NCI-H1436 treated with DMSO at 0.1 percent for 48 hours (cell line): Measurements from ENCODE around the gene KIAA0319L.
"Not testable (repeated sequence)": the region's sequence is repeated elsewhere in the genome, so short reads cannot be mapped to it uniquely, and the experiment has no call there.

Source experiments
- DNase-seq: peaks from one replicate; lab custom pipeline; 2025; lab: John Stamatoyannopoulos, UW

KIAA0319L gene

DNA sequence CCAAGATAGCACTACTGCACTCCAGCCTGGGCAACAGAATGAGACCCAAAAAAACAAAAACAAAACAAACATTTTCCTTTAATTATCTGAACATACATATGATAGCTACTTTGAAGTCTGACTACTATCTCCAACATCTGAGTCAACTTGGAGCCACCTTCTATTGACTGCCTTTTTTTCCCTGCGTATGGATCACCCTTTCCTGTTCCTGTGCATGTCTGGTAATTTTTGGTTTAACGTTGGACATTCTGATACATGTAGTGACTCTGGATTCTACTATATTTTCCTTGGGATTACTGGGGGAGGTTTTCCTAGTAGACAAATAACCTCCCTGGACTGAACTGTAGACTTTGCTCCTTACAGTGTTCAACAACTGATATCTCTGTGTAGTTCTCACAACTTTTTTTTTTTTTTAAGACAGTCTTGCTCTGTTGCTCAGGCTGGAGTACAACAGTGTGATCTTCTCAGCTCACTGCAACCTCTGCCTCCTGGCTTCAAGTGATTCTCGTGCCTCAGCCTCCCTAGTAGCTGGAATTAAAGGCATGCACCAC lies 70.3 kb downstream of the KIAA0319L start:
- no peak for DNase-seq

DNA sequence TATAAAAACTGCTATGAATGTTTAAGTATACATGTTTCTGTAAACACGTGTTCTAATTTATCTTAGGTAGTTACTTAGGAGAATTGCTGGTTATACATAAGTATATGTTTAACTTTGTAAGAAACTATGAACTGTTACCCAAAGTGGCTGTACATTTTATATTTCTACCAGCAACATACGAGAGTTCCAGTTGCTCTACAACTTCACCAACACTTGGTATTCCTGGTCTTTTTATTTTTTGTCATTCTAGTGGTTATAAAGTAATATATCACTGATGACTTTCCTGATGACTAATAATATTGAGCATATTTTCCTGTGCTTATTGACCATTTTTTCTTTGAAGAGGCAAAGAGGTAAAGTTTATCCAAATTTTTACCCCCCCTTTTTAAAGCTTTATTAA lies 76.0 kb downstream of the KIAA0319L start:
- no peak for DNase-seq

DNA sequence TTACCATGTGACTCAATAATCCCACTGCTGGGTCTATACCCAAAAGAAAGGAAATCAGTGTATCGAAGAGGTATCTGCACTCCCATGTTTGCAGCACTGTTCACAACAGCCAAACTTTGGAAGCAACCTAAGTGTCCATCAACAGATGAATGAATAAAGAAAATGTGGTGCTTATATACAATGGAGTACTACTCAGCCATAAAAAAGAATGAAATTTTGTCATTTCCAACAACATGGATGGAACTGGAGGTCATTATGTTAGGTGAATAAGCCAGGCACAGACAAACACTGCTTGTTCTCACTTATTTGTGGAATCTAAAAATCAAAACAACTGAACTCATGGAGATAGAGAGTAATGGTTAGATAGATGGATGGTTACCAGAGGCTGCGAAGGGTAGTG lies 79.3 kb downstream of the KIAA0319L start:
- no peak for DNase-seq

DNA sequence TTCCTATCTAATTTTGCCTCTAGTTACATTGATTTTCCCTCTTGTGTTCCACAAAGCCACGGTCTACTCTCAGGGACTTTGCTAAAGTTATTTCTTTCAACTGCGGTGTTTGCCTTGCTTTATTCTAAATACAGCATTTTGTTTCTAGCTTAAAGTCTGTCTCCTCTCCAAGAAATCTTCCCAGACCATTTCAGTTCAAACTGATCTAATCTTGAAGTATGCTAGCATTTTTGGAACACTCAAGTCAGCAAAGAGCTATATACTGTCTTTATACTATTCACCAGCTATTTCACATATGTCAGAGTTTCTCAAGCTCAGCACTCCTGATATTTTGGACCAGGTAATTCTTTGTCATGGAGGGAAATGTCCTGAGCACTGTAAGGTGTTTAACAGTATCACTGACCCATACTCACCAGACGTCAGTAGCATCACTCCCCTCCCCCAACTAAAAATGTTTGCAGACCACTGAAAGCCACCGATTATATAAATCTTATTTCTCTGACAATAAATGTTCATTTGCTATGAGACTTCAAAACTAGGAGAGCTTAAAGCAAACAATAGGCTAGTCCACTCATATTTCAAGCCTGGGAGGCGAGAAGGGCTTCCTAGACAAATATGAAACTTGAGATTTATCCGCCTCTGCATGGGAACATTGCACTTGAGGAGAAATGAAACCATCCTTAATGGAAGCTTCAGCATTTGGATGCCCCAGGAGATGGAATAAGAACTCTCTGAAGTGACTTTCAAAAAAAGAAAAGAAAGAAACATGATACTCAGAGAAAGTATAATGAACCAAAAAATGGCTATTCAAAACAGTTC lies 81.1 kb downstream of the KIAA0319L start:
- DNase-seq: no peak

DNA sequence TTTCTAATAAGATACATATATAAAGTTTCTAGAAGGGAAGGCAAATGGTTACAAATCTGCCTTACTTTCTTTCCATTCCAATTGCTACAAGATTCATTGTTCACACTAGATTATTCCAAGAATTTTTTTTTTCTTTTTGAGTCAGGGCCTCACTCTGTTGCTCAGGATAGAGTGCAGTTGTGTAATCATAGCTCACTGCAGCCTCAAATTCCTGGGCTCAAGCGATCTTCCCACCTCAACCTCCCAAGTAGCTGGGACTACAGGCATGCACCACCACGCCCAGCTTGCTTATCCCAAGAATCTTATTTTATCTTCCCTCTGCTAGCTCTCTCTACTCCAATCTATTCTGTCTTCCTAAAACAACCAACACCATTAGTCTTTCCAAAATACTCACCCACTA lies 81.8 kb downstream of the KIAA0319L start:
- no peak for DNase-seq

DNA sequence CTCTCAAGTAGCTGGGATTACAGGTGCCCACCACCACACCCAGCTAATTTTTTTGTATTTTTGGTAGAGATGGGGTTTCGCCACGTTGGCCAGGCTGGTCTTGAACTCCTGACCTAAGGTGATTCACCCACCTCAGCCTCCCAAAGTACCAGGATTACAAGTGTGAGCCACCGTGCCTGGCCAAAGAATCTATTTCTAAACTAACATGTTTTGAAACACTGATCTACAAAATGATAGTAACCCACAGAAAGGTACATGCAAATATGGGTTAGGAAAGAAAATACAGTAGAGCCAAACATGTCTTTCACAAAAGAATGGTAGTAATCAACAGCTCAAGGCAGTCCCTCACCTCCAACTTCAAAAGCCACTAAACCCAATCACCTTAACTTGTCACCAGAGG lies 84.0 kb downstream of the KIAA0319L start:
- DNase-seq: not testable (repeated sequence)

DNA sequence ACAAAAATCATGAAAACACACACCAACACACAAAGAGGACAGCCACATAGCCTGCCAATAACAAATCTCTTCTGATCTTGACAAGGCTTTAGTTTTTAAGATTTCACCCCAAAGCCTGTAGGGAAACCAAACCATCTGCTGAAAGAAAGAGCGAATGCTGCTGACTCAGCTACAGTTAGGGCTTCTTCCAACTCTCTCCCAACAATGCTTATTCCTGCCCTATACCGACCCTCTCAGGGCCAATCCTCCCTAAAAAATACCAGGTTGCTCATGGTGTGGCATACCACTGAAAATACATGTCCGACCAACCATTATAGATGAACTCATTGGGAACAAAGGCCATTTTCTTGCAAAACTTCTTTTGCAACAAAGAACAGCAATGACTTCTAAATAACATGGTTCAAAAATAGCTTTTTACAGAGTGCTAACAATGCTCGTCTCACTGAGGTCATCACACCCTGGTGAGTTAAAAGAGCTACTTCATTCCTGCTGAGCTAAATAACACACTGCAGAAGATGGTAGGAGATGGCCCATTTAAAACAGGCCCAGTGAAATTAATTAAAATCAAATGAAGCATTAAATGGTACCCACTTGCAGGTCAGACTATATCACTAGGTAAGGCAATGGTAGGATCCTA lies 86.1 kb downstream of the KIAA0319L start:
- DNase-seq: no peak

DNA sequence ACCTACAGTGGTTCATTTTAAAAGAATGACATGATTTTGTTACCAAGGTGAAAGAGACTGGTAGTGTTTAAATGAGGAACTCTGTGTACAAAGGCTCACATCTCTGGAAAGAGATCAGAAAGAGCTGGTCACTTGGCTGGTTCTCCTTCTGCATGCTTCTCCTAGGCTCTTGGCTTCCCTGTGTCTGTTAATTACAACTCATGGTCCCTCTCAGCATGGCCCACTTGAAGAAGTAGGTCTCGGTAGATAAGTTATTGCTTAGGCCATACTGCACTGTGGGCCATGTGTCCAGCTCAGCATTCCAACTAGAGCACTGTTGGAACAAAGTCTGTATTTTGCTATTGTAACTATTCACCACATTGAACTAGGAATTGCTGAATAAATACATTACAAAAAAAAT lies 91.1 kb downstream of the KIAA0319L start:
- DNase-seq: no peak

DNA sequence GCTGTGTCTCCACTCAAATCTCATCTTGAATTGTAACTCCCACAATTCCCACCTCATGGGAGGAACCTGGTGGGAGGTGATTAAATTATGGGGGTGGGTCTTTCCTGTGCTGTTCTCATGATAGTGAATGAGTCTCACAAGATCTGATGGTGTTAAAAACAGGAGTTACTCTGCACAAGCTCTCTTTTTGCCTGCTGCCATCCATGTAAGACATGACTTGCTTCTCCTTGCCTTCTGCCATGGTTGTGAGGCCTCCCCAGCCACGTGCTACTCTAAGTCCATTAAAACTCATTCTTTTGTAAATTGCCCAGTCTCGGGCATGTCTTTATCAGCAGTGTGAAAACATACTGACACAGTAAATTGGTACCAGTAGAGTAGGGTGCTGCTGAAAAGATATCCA lies 93.5 kb downstream of the KIAA0319L start:
- DNase-seq: not testable (repeated sequence)

DNA sequence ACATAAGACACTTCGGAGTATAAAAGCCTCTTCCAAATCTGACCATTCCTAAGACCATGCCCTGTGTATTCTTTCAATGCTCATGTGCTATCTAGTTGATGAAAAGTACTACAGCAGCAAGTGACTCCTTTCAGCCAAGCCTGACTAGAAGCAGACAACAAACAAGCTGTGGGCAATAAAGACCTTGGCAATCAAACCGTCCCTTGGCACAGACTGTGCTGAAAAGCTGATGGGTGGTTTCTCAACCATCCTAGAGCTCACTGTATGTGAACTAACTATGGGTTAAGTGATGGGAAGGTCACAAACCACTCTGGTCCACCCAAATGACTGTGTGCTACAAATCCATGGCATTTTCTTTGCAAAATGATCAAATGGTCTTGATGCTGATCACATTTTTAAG lies 94.0 kb downstream of the KIAA0319L start:
- no peak for DNase-seq

DNA sequence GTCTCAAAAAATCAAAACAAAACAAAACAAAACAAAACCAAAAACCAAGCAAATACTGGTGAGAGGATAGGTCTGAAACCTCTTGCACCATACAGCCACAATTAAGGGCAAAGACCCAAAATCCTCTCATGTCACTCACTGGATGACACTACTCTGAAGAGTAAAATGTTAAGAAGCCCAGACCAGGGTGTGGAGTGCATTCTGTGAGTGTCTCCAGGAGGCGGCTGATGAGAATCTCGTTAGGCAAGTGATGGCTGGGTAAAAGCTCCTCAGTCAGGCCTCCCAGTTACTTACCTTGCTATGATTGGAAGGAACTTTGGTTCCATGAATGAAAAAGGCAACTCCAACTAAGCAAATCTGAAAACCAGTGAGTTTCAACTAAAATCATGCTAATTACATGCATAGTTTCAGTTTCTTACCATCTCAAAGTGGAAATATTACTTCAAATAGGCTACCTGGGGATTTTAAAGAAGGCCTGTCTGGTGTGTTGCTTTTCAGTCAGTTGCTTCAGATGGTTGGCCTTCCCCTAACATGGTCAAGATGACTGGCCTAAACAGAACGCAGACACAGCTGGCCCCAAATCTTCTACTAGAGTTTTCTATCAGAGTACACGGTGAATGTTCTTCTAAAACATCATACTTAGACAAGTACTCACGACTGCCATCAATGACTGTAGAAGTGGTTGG lies 95.1 kb downstream of the KIAA0319L start:
- DNase-seq: no peak

DNA sequence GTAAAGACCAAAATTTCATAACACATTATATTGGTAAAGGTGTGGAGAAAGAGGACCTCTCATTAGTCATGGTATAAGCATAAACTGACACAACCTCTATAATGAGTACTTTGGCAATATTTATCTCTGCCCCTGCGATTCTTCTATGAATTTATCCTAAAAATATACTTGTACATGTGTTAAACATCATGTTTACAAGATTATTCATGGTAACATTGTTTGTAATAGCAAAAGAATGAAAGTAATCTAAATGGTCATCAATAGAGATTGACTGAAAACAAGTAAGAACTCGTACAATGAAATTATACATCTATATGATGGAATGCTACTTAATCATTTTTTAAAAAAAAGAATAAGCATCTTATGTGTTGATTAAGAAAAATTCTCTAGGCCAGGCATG lies 96.4 kb downstream of the KIAA0319L start:
- DNase-seq: no peak

DNA sequence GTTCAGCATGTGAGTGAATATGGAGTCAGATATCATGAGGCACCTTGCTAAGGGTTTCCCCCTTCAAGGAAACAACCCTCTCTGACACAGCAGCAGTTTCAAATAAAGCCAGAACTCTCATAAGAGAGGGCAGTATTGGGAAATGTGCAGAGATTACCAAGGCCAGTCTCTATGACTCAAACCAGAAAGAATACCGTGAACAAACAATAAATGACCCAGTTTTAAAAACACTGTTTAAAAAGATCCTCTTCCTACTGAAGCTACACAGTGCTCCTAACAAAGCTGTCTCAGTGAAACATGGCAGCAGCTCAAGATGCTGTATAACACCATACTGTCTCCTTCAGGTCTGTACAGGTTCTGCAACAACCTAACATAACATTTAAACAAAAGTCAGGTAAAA lies 102.6 kb downstream of the KIAA0319L start:
- DNase-seq: no peak

DNA sequence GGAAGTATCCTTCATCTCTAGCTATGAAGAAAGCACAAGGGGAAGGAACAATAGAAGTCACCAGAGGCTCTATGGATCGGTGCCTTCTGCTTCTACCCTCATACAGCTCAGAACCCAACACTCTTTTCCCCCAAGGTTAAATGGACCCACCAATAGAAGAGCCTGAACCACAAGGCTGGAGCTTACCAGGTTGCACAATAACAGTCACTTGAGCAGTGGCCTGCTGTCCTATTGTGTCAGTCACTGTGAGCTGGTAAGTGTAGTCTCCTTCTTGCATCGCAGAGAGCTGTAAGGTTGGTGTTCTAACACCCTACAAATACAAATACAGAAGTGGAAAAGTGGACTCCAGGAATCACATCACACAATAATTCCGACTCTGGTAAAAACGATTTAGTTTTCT lies 103.0 kb downstream of the KIAA0319L start:
- no peak for DNase-seq

DNA sequence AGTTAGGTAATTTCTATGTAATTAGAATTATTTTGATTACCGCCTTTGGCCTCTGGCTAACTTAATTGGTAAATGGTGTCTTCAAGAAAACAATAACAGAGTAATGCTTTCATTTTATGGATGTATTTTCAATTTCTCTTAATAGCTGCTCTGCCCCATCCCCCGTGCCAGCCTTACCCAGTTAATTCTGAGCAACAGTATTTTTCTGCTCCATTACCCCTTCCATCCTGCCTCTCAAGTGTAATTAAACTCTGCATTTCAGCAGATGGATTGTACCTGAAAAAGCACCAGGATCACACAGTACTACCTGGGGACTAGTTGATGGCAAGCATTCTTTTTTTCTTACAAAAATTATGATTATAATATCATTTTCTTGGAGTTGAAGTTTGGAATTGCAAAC lies 104.2 kb downstream of the KIAA0319L start:
- DNase-seq: no peak

DNA sequence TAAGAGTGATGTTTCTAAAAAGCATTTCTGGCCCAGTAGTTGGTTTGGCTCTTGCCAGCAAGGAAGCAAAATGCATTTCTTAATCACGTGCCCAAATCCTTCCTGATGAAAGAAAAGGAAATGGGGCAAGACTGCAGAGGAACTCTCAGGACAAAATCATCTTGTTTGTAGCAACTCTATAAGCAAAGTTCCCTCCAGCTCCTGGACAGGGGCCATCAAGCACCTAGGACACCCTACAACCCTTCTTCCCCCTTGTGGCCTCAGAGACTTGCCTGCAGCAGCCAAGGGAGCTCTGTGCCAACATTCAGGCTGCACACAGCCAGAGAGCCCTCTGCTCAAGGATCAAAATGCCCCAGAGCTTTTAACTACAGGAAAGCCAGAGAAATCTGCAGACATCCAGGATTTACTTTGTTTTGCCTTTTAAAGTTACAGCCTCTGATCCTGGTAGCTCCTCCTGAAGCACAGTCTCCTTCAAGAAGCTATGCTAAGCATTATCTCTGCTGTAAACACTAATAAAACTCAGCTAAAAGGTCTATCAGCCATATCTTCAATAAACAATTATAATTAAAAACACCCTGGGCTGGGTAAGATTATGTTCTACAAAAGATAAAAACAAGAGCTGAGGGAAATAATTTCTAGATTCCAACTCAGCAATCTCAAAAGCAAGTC lies 105.0 kb downstream of the KIAA0319L start:
- DNase-seq: no peak

DNA sequence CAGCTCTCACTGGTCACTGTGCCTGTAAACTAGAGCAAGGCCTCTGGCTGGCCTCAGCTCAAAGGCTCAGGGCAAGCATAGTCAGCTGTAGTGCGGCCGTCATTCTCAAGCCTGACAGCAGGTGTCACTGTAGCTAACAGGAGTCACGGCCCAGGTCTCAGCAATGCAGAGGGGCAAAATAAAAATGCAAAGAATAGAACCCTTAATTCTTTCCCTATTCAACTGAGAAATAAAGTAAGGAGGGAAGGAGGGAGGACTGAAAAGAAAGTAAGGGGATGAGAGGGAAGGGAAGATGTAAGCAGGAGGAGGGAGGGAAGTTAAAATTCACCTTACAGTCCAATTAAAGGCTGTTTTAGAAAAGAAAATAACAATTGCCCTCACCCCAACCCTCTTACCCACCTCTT lies 106.1 kb downstream of the KIAA0319L start:
- DNase-seq: no peak

DNA sequence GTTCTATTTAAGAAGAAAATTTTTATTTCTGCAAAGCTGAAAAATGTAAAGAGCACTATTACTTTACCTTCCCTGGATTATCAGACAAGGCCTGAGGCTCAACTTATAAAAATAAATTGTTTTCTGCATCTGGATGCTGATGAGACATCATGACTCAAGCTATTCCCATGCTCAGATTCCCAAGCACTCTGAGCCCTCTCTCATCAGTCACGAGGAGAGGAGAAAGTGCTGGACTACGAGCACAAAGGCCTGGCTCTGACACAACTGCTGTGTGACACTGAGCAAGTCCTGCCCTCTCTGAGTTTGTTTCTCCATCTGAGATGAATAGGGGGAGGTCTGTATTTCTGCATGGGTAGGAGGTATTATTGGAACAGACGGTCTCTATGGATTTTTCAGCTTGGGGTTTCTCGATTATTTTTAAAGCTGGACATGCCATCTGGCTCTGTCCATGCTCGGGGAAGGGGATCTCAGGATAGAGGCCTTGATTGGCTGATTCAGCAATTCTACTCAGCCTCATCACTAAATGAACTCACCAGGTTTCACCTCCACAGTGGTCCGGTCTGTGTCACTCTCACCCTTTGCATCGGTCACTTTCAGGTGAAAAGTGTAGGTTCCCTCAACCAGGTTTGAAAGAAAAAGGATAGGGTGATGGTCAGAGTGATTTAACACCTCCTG lies 107.7 kb downstream of the KIAA0319L start:
- no peak for DNase-seq

DNA sequence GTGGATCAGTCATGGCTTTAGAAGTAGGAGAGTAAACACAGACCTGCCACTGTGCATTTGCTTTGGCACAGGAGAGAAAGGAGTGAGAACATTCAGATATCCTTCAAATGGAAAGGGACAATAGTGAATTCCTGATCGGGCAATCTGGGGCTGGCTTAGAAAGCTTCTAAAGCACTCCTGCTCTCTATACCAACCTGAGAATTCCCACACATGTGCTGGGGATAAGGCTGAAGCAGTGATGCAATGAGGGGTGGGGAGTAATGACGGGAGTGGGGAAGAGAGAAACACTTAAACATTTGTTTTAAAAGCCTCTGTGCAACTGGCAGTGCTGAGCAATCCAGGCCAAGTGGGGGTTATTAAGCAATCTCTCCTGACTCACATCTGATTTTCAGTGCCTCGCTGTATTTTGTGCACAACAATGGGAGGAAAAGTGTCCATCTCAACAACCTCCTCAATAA lies 108.8 kb downstream of the KIAA0319L start:
- no peak for DNase-seq

DNA sequence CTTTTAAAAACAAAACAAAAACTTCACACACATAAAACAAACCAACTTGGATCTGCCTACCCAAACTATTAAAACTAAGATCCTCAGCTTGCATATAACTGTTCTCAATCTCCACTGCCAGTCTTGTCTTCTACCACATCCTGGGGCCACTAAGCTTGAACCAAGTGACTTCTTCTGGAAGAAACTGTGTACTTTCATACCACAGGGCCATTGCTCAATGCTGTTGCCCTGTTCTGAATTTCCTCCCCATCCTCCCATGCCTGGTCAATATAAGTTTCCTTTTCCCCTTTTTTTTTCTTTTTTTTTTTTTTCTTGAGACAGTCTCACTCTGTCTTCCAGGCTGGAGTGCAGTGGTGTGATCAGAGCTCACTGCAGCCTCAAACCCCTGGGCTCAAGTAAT lies 109.9 kb downstream of the KIAA0319L start:
- no peak for DNase-seq

DNA sequence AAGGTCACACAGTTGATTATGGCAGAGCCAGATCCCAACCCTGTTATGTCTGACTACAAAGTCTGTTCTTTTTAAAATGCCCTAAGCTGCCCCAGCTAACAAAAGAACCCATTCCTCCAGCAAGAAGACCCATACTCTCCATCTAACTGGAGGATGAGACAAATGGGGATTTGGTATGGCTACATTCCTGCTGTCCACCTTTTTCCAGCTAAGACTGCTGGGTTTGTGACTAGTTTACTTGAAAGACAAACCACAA lies 112.8 kb downstream of the KIAA0319L start:
- DNase-seq: no peak
